IMR-90 (cell line): Measurements from ENCODE around the gene TMCC3. TPM values are rescaled to one million over a fixed set of nuclear protein-coding genes. Genes with fewer than 3 reads are reported as not detected.

Source experiments
- ATAC-seq: fragments of 200-7000 bp; cut with Tn5 transposase; 2 replicates; pipeline ENCODE4 v1.9.1; 2020; ENCODE audit warnings: low read depth, mild to moderate bottlenecking, moderate library complexity
- BruUV-seq: library from RNA; stranded (reverse); fragments of 400-500 nt; replicated peaks from 2 replicates; lab custom pipeline; 2021; lab: Mats Ljungman, UMichigan
- CTCF ChIA-PET: fragments of 300-600 bp; formaldehyde crosslinking; extraction: SDS; loops from one replicate; lab custom pipeline; 2021; ENCODE audit warnings: antibody characterized with exemption; lab: Yijun Ruan, JAX
- POLR2A ChIA-PET: fragments of 300-600 bp; sonication (Branson Sonifier 250); formaldehyde crosslinking; loops from one replicate; lab custom pipeline; 2022; ENCODE audit warnings: antibody characterized with exemption; ENCODE audit not compliant: unreplicated experiment; lab: Charles Lee
- DNase-seq: peaks from one replicate; pipeline ENCODE4 v3.0.0; 2013
- H2AFZ ChIP-seq: replicated peaks from 2 replicates; pipeline ENCODE3; 2013; ENCODE audit warnings: low read length, mild to moderate bottlenecking; ENCODE audit not compliant: poor library complexity
- H2AK5ac ChIP-seq: 2 replicates; pipeline ENCODE4 v1.6.1; 2013; ENCODE audit warnings: low read depth, low read length, inconsistent platforms
- H2AK9ac ChIP-seq: replicated peaks from 2 replicates; pipeline ENCODE3; 2013; ENCODE audit warnings: mild to moderate bottlenecking, low read depth, low read length, moderate library complexity; ENCODE audit not compliant: poor library complexity
- H2BK120ac ChIP-seq: 2 replicates; pipeline ENCODE4 v1.6.1; 2013; ENCODE audit warnings: low read depth, low read length, inconsistent platforms
- H2BK15ac ChIP-seq: 3 replicates; pipeline ENCODE4 v1.6.1; 2013; ENCODE audit warnings: low read depth, low read length, inconsistent platforms
- H2BK20ac ChIP-seq: 2 replicates; pipeline ENCODE4 v1.6.1; 2013; ENCODE audit warnings: low read depth, mild to moderate bottlenecking, inconsistent platforms, low read length, moderate library complexity
- H2BK5ac ChIP-seq: 2 replicates; pipeline ENCODE4 v1.6.1; 2013; ENCODE audit warnings: mild to moderate bottlenecking, low read depth, low read length, inconsistent platforms; ENCODE audit not compliant: poor library complexity, severe bottlenecking
- H3K14ac ChIP-seq: replicated peaks from 2 replicates; pipeline ENCODE4 v1.6.1; 2013; ENCODE audit warnings: low read depth, low read length, inconsistent platforms
- H3K18ac ChIP-seq: 2 replicates; pipeline ENCODE4 v1.6.1; 2013; ENCODE audit warnings: low read depth, low read length, control low read depth
- H3K23ac ChIP-seq: 2 replicates; pipeline ENCODE4 v1.6.1; 2013; ENCODE audit warnings: low read depth, low read length, inconsistent platforms
- H3K27ac ChIP-seq: 2 replicates; pipeline ENCODE4 v1.5.1; 2013; ENCODE audit warnings: mild to moderate bottlenecking, control low read depth, low read length; ENCODE audit not compliant: insufficient read depth
- H3K27me3 ChIP-seq: 2 replicates; pipeline ENCODE4 v1.6.1; 2013; ENCODE audit warnings: low read length; ENCODE audit not compliant: control insufficient read depth, insufficient read depth
- H3K36me3 ChIP-seq: 2 replicates; pipeline ENCODE4 v1.6.1; 2013; ENCODE audit warnings: low read length, mixed read lengths; ENCODE audit not compliant: control insufficient read depth, insufficient read depth
- H3K4ac ChIP-seq: 2 replicates; pipeline ENCODE4 v1.6.1; 2013; ENCODE audit warnings: low read depth, low read length, inconsistent platforms
- H3K4me1 ChIP-seq: 2 replicates; pipeline ENCODE4 v1.6.1; 2013; ENCODE audit warnings: low read length, mixed read lengths; ENCODE audit not compliant: control insufficient read depth, insufficient read depth
- H3K4me2 ChIP-seq: 2 replicates; pipeline ENCODE4 v1.6.1; 2013; ENCODE audit warnings: low read depth, mild to moderate bottlenecking, control low read depth, low read length, moderate library complexity
- H3K4me3 ChIP-seq: 2 replicates; pipeline ENCODE4 v1.5.1; 2013; ENCODE audit warnings: low read depth, mild to moderate bottlenecking, control low read depth, low read length, moderate library complexity; ENCODE audit not compliant: insufficient read depth
- H3K56ac ChIP-seq: 2 replicates; pipeline ENCODE4 v1.6.1; 2013; ENCODE audit warnings: low read length, inconsistent platforms; ENCODE audit not compliant: insufficient read depth; ENCODE audit errors: extremely low read depth
- H3K79me1 ChIP-seq, 2 experiments: 2 replicates each; pipeline ENCODE4 v1.6.1; 2013; ENCODE audit warnings: low read length in 2 of 2, inconsistent platforms in 1 of 2, low read depth in 1 of 2
- H3K9ac ChIP-seq: 2 replicates; pipeline ENCODE4 v1.6.1; 2013; ENCODE audit warnings: low read depth, low read length, control low read depth
- H3K9me1 ChIP-seq: 2 replicates; pipeline ENCODE4 v1.6.1; 2013; ENCODE audit warnings: low read length, inconsistent platforms; ENCODE audit not compliant: insufficient read depth
- H3K9me3 ChIP-seq: 2 replicates; pipeline ENCODE4 v1.6.1; 2013; ENCODE audit warnings: low read length; ENCODE audit not compliant: control insufficient read depth, insufficient read depth
- H4K20me1 ChIP-seq: 2 replicates; pipeline ENCODE4 v1.6.1; 2013; ENCODE audit warnings: low read length, inconsistent platforms; ENCODE audit not compliant: insufficient read depth
- H4K5ac ChIP-seq: 2 replicates; pipeline ENCODE4 v1.6.1; 2013; ENCODE audit warnings: mild to moderate bottlenecking, low read depth, low read length, control low read depth
- H4K8ac ChIP-seq, 2 experiments: 2 replicates each; pipeline ENCODE4 v1.6.1; 2013; ENCODE audit warnings: low read depth in 2 of 2, low read length in 2 of 2, control low read depth in 1 of 2, inconsistent platforms in 1 of 2
- H4K91ac ChIP-seq: 2 replicates; pipeline ENCODE4 v1.6.1; 2013; ENCODE audit warnings: low read depth, low read length, inconsistent platforms; ENCODE audit not compliant: insufficient read depth
- BHLHE40 ChIP-seq: fragments of 150-350 bp; IDR thresholded peaks from 2 replicates; pipeline ENCODE4 v1.6.1; 2016; ENCODE audit warnings: mild to moderate bottlenecking, low read depth, low read length
- CEBPB ChIP-seq: IDR thresholded peaks from 2 replicates; pipeline ENCODE4 v1.6.1; 2012; ENCODE audit warnings: low read depth, low read length, improper control_type of control experiment
- CHD1 ChIP-seq: IDR thresholded peaks from 2 replicates; pipeline ENCODE4 v1.6.1; 2012; ENCODE audit warnings: low read depth, low read length, improper control_type of control experiment
- ELK1 ChIP-seq: fragments of 150-350 bp; IDR thresholded peaks from 2 replicates; pipeline ENCODE4 v1.6.1; 2016; ENCODE audit warnings: low read depth, mild to moderate bottlenecking, low read length, moderate library complexity, borderline replicate concordance
- FOS ChIP-seq: fragments of 150-350 bp; IDR thresholded peaks from 2 replicates; pipeline ENCODE4 v1.6.1; 2016; ENCODE audit warnings: low read depth, low read length
- MAFK ChIP-seq: IDR thresholded peaks from 2 replicates; pipeline ENCODE4 v1.6.1; 2012; ENCODE audit warnings: low read depth, low read length, improper control_type of control experiment
- MAZ ChIP-seq: IDR thresholded peaks from 2 replicates; pipeline ENCODE4 v1.6.1; 2012; ENCODE audit warnings: low read depth, mild to moderate bottlenecking, low read length, improper control_type of control experiment, moderate library complexity, borderline replicate concordance
- NFE2L2 ChIP-seq: fragments of 150-350 bp; IDR thresholded peaks from 2 replicates; pipeline ENCODE4 v1.6.1; 2016; ENCODE audit warnings: low read depth, mild to moderate bottlenecking, low read length
- POLR2A ChIP-seq: IDR thresholded peaks from 2 replicates; pipeline ENCODE4 v1.6.1; 2012; ENCODE audit warnings: mild to moderate bottlenecking, low read depth, low read length
- RAD21 ChIP-seq: IDR thresholded peaks from 2 replicates; pipeline ENCODE4 v1.6.1; 2012; ENCODE audit warnings: low read length, improper control_type of control experiment
- RFX5 ChIP-seq: IDR thresholded peaks from 2 replicates; pipeline ENCODE4 v1.8.0; 2012; ENCODE audit warnings: low read depth, mild to moderate bottlenecking, low read length, moderate library complexity
- USF2 ChIP-seq: fragments of 150-350 bp; IDR thresholded peaks from 2 replicates; pipeline ENCODE4 v1.6.1; 2017; ENCODE audit warnings: mild to moderate bottlenecking, antibody characterized with exemption, low read length, low read depth
- WGBS, 2 experiments: methylation state at CpG; one replicate each; pipeline versions ENCODE4 v1.1.5 to v1.1.7; 2013; ENCODE audit warnings: missing lambda C conversion rate in 2 of 2; ENCODE audit not compliant: insufficient read length in 1 of 2; ENCODE audit errors: extremely low coverage in 2 of 2; 5-methylcytosine and 5-hydroxymethylcytosine counted together
- dilution Hi-C: fragments of 300-500 bp; cut with HindIII; formaldehyde crosslinking; loops from one replicate; pipeline ENCODE4 v1.14.3; 2018; ENCODE audit warnings: low sequenced_read_pairs; ENCODE audit not compliant: unreplicated experiment
- in situ Hi-C: fragments of 300-500 bp; cut with MboI; formaldehyde crosslinking; loops from 3 replicates; pipeline ENCODE4 v1.14.3; 2019; ENCODE audit warnings: low sequenced_read_pairs, inconsistent platforms, mixed read lengths
- intact Hi-C: fragments of 100-400 bp; cut with micrococcal nuclease; formaldehyde crosslinking; loops from 2 replicates; pipeline ENCODE4 v1.10.0; 2022
- polyA plus RNA-seq, 3 experiments: library from polyadenylated mRNA; depleted of rRNA; stranded (reverse); fragments of >200 nt; gene quantifications; 2 replicates each; pipeline ENCODE4 v1.2.3, GENCODE V29; 2012; ENCODE audit warnings: low replicate concordance in 1 of 3
- total RNA-seq: library from RNA; depleted of rRNA; stranded (reverse); fragments of >200 nt; gene quantifications from 2 replicates; pipeline ENCODE4 v1.2.3, GENCODE V29; 2012

The TMCC3 gene
- total and polyA plus RNA-seq, 2 of the 4 experiments (the other 2 are of a cell fraction): 0.14 to 0.36 TPM

DNA sequence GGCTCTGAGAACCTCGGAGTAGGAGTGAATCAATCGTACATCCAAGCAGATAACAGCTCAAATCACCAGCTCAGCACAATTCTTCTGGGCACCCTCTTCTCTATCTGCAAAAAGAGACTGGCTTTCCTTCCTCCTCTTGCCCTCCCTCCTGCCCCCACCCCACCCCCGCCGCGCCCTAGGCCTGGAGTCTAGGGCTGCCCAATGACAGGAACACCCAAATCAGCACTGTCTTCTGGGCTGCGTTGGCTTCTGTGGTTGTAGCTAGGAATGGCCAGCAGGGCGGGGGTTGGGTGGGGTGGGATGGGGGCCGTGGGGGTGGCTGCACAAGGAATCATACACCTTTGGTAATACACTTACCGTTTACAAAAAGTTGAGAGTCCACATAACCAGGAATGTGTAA lies 28.0 kb upstream of the TMCC3 start:
- CTCF ChIA-PET: no interaction called here
- Histone ChIP-seq H3K27me3 (no peaks in the 10 kb centered on the region; the same call in 1 of the 2 replicates), H4K20me1 (no peaks in the 10 kb centered on the region), H3K4me1 (no peaks in the 10 kb centered on the region), H3K56ac (no peak overlapping the region), H3K27ac (no peak overlapping the region), H3K23ac (no peak overlapping the region), H4K8ac (no peak overlapping the region), H2BK5ac (no peak overlapping the region), H2BK15ac (no peak overlapping the region), H3K4me3 (no peak overlapping the region), H2AK5ac (no peak overlapping the region), H3K9ac (no peak overlapping the region), H4K91ac (no peak overlapping the region), H2AFZ (no peak overlapping the region), H3K4me2 (no peak overlapping the region), H3K9me1 (no peaks in the 10 kb centered on the region), H2AK9ac (no peak overlapping the region), H3K36me3 (no peaks in the 10 kb centered on the region), H3K18ac (no peak overlapping the region), H4K5ac (no peak overlapping the region), H2BK20ac (no peak overlapping the region), H3K14ac (no peak overlapping the region), H3K9me3 (no peaks in the 10 kb centered on the region), H3K4ac (no peak overlapping the region), H2BK120ac (no peak overlapping the region), H3K79me1 (no peaks in the 10 kb centered on the region)
- intact Hi-C loops: no loop called here
- POLR2A ChIA-PET: no interaction called here
- no CpG with 5 or more reads among the region's 9 CpGs for WGBS, 2 experiments
- dilution Hi-C loops: no loop called here
- DNase-seq (no peak), ATAC-seq (no peak)
- in situ Hi-C loops: no loop called here
- TF ChIP-seq RAD21: no peak
- no peak for TF ChIP-seq USF2
- no peak for TF ChIP-seq MAZ
- TF ChIP-seq BHLHE40: no peak
- no peak for TF ChIP-seq NFE2L2
- no peak for TF ChIP-seq MAFK
- no peak for TF ChIP-seq CEBPB
- no peak for TF ChIP-seq ELK1
- no peak for TF ChIP-seq RFX5
- TF ChIP-seq CHD1: no peak
- TF ChIP-seq FOS: no peak
- TF ChIP-seq POLR2A: no peak
- BruUV-seq: no TSS peak
